GM12878 (cell line): ENCODE measurements around the gene CBFB. TPM values are rescaled to one million over a fixed set of nuclear protein-coding genes. Genes with fewer than 3 reads are reported as not detected.

Experiments used
- ATAC-seq: fragments of 200-7000 bp; cut with Tn5 transposase; 3 replicates; pipeline ENCODE4 v1.9.1; 2020; ENCODE audit warnings: mild to moderate bottlenecking, moderate library complexity
- BruUV-seq: library from RNA; stranded (reverse); fragments of 400-500 nt; replicated peaks from 2 replicates; lab custom pipeline; 2021; lab: Mats Ljungman, UMichigan
- CTCF ChIA-PET: fragments of 300-600 bp; sonication (Branson Sonifier 250); formaldehyde crosslinking; extraction: SDS; loops from one replicate; lab custom pipeline; 2021; ENCODE audit warnings: inconsistent platforms; lab: Yijun Ruan, JAX
- POLR2A ChIA-PET: fragments of 350-600 bp; formaldehyde crosslinking; extraction: SDS; loops from one replicate; lab custom pipeline; 2021; ENCODE audit warnings: inconsistent platforms; lab: Charles Lee
- RAD21 ChIA-PET: fragments of 300-600 bp; sonication (Branson Sonifier 250); formaldehyde crosslinking; loops from one replicate; lab custom pipeline; 2023; ENCODE audit warnings: antibody characterized with exemption; ENCODE audit not compliant: unreplicated experiment; lab: Charles Lee
- SMC1A ChIA-PET: fragments of 300-600 bp; sonication (Branson Sonifier 250); formaldehyde crosslinking; loops from one replicate; lab custom pipeline; 2023; ENCODE audit not compliant: unreplicated experiment, uncharacterized antibody; lab: Charles Lee
- DNase-seq: peaks from one replicate; pipeline ENCODE4 v3.0.0-alpha.2; 2011; ENCODE audit warnings: low read depth, low spot score
- FAIRE-seq: peaks from 3 replicates; lab custom pipeline; 2011; peaks lifted over from hg19 to GRCh38; lab: Jason Lieb, UNC
- H2AFZ ChIP-seq: 2 replicates; pipeline ENCODE4 v1.6.0; 2011; ENCODE audit warnings: low read depth, low read length, control low read depth; ENCODE audit not compliant: control insufficient read depth
- H3K27ac ChIP-seq: 2 replicates; pipeline ENCODE4 v1.5.1; 2011; ENCODE audit warnings: control low read depth; ENCODE audit not compliant: control insufficient read depth, insufficient read depth
- H3K27me3 ChIP-seq, 2 experiments: replicated peaks in 1 of 2; 2 replicates each; pipeline versions ENCODE4 v1.6.0 to v1.6.1; 2011; ENCODE audit warnings: low read length in 1 of 2; ENCODE audit not compliant: control insufficient read depth in 2 of 2, insufficient read depth in 2 of 2
- H3K36me3 ChIP-seq, 2 experiments: 2 replicates each; pipeline ENCODE4 v1.5.1; 2011; ENCODE audit warnings: low read length in 1 of 2; ENCODE audit not compliant: control insufficient read depth in 2 of 2, insufficient read depth in 2 of 2
- H3K4me1 ChIP-seq: 2 replicates; pipeline ENCODE4 v1.6.1; 2011; ENCODE audit warnings: mild to moderate bottlenecking, low read length, moderate library complexity, mixed read lengths; ENCODE audit not compliant: control insufficient read depth, insufficient read depth
- H3K4me2 ChIP-seq: 2 replicates; pipeline ENCODE4 v1.6.0; 2011; ENCODE audit warnings: control low read depth; ENCODE audit not compliant: control insufficient read depth, insufficient read depth
- H3K4me3 ChIP-seq: fragments of 200-600 bp; sonication (generic); 2 replicates; pipeline ENCODE4 v1.5.1; 2016
- H3K79me2 ChIP-seq: 2 replicates; pipeline ENCODE4 v1.6.0; 2011; ENCODE audit warnings: low read length; ENCODE audit not compliant: control insufficient read depth, insufficient read depth
- H3K9ac ChIP-seq: 2 replicates; pipeline ENCODE4 v1.8.0; 2011; ENCODE audit warnings: low read length, control low read depth, mixed read lengths; ENCODE audit not compliant: control insufficient read depth, insufficient read depth
- H3K9me3 ChIP-seq: replicated peaks from 3 replicates; pipeline ENCODE4 v1.5.1; 2011; ENCODE audit warnings: mild to moderate bottlenecking, low read length; ENCODE audit not compliant: control insufficient read depth, insufficient read depth
- H4K20me1 ChIP-seq: 2 replicates; pipeline ENCODE4 v1.6.0; 2011; ENCODE audit not compliant: control insufficient read depth, insufficient read depth
- CREB1 ChIP-seq: IDR thresholded peaks from 2 replicates; pipeline ENCODE4 v1.6.1; 2012; ENCODE audit warnings: low read depth, mild to moderate bottlenecking, inconsistent platforms
- DPF2 ChIP-seq: fragments of 450-650 bp; IDR thresholded peaks from 2 replicates; pipeline ENCODE4 v1.6.1; 2017; ENCODE audit warnings: mild to moderate bottlenecking
- E2F8 ChIP-seq: fragments of 450-650 bp; IDR thresholded peaks from 2 replicates; pipeline ENCODE4 v1.6.1; 2018; ENCODE audit warnings: mild to moderate bottlenecking, low read depth, moderate library complexity; ENCODE audit not compliant: partially characterized antibody
- EGR1 ChIP-seq, 2 experiments: IDR thresholded peaks; 1 replicate in 1 of 2; 2 replicates in 1 of 2; pipeline ENCODE4 v1.6.1; 2011 to 2012; ENCODE audit warnings: low read depth in 2 of 2, low read length in 2 of 2, borderline replicate concordance in 1 of 2, mild to moderate bottlenecking in 1 of 2, moderate library complexity in 1 of 2
- FOXK2 ChIP-seq: fragments of 450-650 bp; IDR thresholded peaks from 2 replicates; pipeline ENCODE4 v1.6.1; 2017; ENCODE audit warnings: mild to moderate bottlenecking, moderate library complexity
- GABPA ChIP-seq: IDR thresholded peaks from 2 replicates; pipeline ENCODE4 v1.6.1; 2014; ENCODE audit warnings: antibody characterized with exemption, low read depth, mild to moderate bottlenecking, inconsistent platforms
- IKZF1 ChIP-seq: fragments of 450-650 bp; conservative IDR thresholded peaks from 2 replicates; pipeline ENCODE4 v1.6.1; 2017; ENCODE audit warnings: antibody characterized with exemption, mild to moderate bottlenecking
- IRF4 ChIP-seq: IDR thresholded peaks from 2 replicates; pipeline ENCODE4 v1.6.1; 2011; ENCODE audit warnings: low read depth, low read length
- KDM1A ChIP-seq: fragments of 200-600 bp; sonication (generic); IDR thresholded peaks from 2 replicates; pipeline ENCODE4 v1.6.1; 2016; ENCODE audit warnings: borderline replicate concordance
- MTA3 ChIP-seq: IDR thresholded peaks from 2 replicates; pipeline ENCODE4 v1.6.1; 2012; ENCODE audit warnings: low read length, inconsistent platforms, borderline replicate concordance
- MYB ChIP-seq: fragments of 150-350 bp; IDR thresholded peaks from 2 replicates; pipeline ENCODE4 v1.6.1; 2014; ENCODE audit warnings: mild to moderate bottlenecking, low read depth, low read length, borderline replicate concordance
- RCOR1 ChIP-seq: conservative IDR thresholded peaks from 2 replicates; pipeline ENCODE4 v1.6.1; 2012; ENCODE audit warnings: low read depth, low read length, improper control_type of control experiment
- TCF7 ChIP-seq: IDR thresholded peaks from 2 replicates; pipeline ENCODE4 v1.6.1; 2014; ENCODE audit warnings: antibody characterized with exemption, borderline replicate concordance
- YY1 ChIP-seq: IDR thresholded peaks from 2 replicates; pipeline ENCODE4 v1.6.1; 2011; ENCODE audit warnings: low read depth, mild to moderate bottlenecking, low read length
- ZBTB33 ChIP-seq: fragments of 450-650 bp; IDR thresholded peaks from 2 replicates; pipeline ENCODE4 v1.6.1; 2017; ENCODE audit warnings: mild to moderate bottlenecking
- ZNF687 ChIP-seq: fragments of 450-650 bp; IDR thresholded peaks from 2 replicates; pipeline ENCODE4 v1.6.1; 2017; ENCODE audit warnings: mild to moderate bottlenecking, moderate library complexity
- WGBS: methylation state at CpG from one replicate; pipeline ENCODE4 v1.1.6; 2016; ENCODE audit warnings: low lambda C conversion rate; ENCODE audit not compliant: insufficient replicate concordance, insufficient coverage; ENCODE audit errors: missing lambda C conversion rate; 5-methylcytosine and 5-hydroxymethylcytosine counted together
- in situ Hi-C: fragments of 300-500 bp; cut with MboI; formaldehyde crosslinking; loops from 9 replicates; pipeline ENCODE4 v1.14.3; 2018; ENCODE audit warnings: mixed read lengths
- intact Hi-C: fragments of 100-400 bp; cut with micrococcal nuclease; formaldehyde crosslinking; loops from one replicate; pipeline ENCODE4 v1.14.2; 2022; ENCODE audit not compliant: unreplicated experiment
- polyA plus RNA-seq, 11 experiments: library from polyadenylated mRNA; depleted of rRNA in 4 of 11; unstranded in 6 of 11; stranded (reverse) in 5 of 11; fragments of >200 nt; fragmentation: Nextera tagmentation in 4 of 11; fragmentation: Illumina TruSeq in 1 of 11; extraction: Ambion mirVana in 4 of 11; extraction: Trizol in 1 of 11; gene quantifications; 1 replicate in 1 of 11; 2 replicates in 10 of 11; pipeline versions ENCODE4 v1.2.1 to v1.2.3, GENCODE V29; 2011 to 2016; ENCODE audit warnings: inconsistent platforms in 2 of 11, missing spikeins in 2 of 11, low read depth in 1 of 11
- total RNA-seq, 4 experiments: library from RNA; depleted of rRNA in 3 of 4; stranded (reverse); fragments of >200 nt in 3 of 4; fragmentation: Illumina TruSeq in 1 of 4; extraction: Trizol in 1 of 4; gene quantifications; 2 replicates each; pipeline versions ENCODE4 v1.2.1 to v1.2.3, GENCODE V29; 2013 to 2021

Gene CBFB
- total and polyA plus RNA-seq, 10 of the 15 experiments (the other 5 are each of a cell fraction or from before 2014, with no cell fraction given) = 25.3 to 83.8 (median 65.7) TPM

- TF ChIP-seq DPF2 (no peak), TCF7 (no peak)
Observed at GRCh38 chr16:67019171-67019570, 9.8 kb upstream of the CBFB start (continued).

- no peak overlapping the region for H3K9ac ChIP-seq
- no peaks in the 10 kb centered on the region for H3K36me3 ChIP-seq
- intact Hi-C loops (no loop called here), in situ Hi-C loops (no loop called here)
- ChIA-PET SMC1A (no interaction called here), RAD21 (interaction anchor here (0.7 to 1.5 kb wide), 4 partner anchors 42 to 238 kb away, joined by 3 to 6 read pairs (median 4); no protein-coding TSS in a partner anchor), POLR2A (interaction anchor here (0.5 to 1.2 kb wide), 3 partner anchors 9 to 78 kb away, joined by 3 to 5 read pairs (median 4); no protein-coding TSS in a partner anchor), CTCF (interaction anchor here (2.2 to 12.3 kb wide), 2 partner anchors 81 to 134 kb away, joined by 13 to 205 read pairs; no protein-coding TSS in a partner anchor)
- WGBS = 76% methylated on average over 3 of the region's 3 CpGs
- H3K79me2 ChIP-seq = no peaks in the 10 kb centered on the region
- FAIRE-seq (no peak), DNase-seq (no peak), ATAC-seq (no peak)
- H3K4me2 ChIP-seq = no peak overlapping the region
- no peak overlapping the region for H3K27ac ChIP-seq
- H4K20me1 ChIP-seq = no peaks in the 10 kb centered on the region
- H3K4me1 ChIP-seq = peaks cover 9% of the 10 kb centered on the region; the same call in 1 of the 2 replicates
- H3K4me3 ChIP-seq = no peak overlapping the region
- no TSS peak for BruUV-seq
- peak overlapping the region; percentile 26 for H2AFZ ChIP-seq
- H3K9me3 ChIP-seq = no peaks in the 10 kb centered on the region
- no peaks in the 10 kb centered on the region for H3K27me3 ChIP-seq
- no peak for TF ChIP-seq E2F8
- no peak for TF ChIP-seq GABPA
- no peak for TF ChIP-seq EGR1 (IDR thresholded peaks at IDR 0.05; ENCODE audit: borderline replicate concordance in 1 of 2, low read depth in 2 of 2, low read length in 2 of 2)
- TF ChIP-seq ZNF687 = no peak
- no peak for TF ChIP-seq CREB1
- TF ChIP-seq MTA3 = no peak
- TF ChIP-seq YY1 = no peak
- no peak for TF ChIP-seq IRF4
- TF ChIP-seq KDM1A = no peak
- no peak for TF ChIP-seq FOXK2
- no peak for TF ChIP-seq MYB
- no peak for TF ChIP-seq RCOR1
- TF ChIP-seq IKZF1 = no peak
- TF ChIP-seq ZBTB33 = no peak
Observed at GRCh38 chr16:67021321-67021720, 7.6 kb upstream of the CBFB start.
